MM.1S (cell line): ENCODE measurements around the gene AEBP1.

Source experiments
- DNase-seq: peaks from one replicate; pipeline ENCODE4 v3.0.0-alpha.2; 2015
- H2AFZ ChIP-seq: fragments of 300-600 bp; sonication (generic); 2 replicates; pipeline ENCODE4 v1.6.0; 2016; ENCODE audit warnings: antibody characterized with exemption, low read length
- H3F3A ChIP-seq: fragments of 300-600 bp; sonication (generic); 2 replicates; pipeline ENCODE4 v1.6.1; 2016; ENCODE audit warnings: mild to moderate bottlenecking, antibody characterized with exemption, low read length, moderate library complexity, mixed read lengths; ENCODE audit not compliant: insufficient read depth
- H3K27ac ChIP-seq: fragments of 300-600 bp; sonication (generic); 2 replicates; pipeline ENCODE4 v1.5.1; 2016; ENCODE audit warnings: mild to moderate bottlenecking, low read length
- H3K27me3 ChIP-seq: fragments of 300-600 bp; sonication (generic); replicated peaks from 2 replicates; pipeline ENCODE4 v1.6.0; 2016; ENCODE audit warnings: low read length; ENCODE audit not compliant: insufficient read depth
- H3K36me3 ChIP-seq: fragments of 300-600 bp; sonication (generic); replicated peaks from 2 replicates; pipeline ENCODE4 v1.6.1; 2016; ENCODE audit warnings: mild to moderate bottlenecking, low read length, mixed read lengths; ENCODE audit not compliant: insufficient read depth
- H3K4me1 ChIP-seq: fragments of 300-600 bp; sonication (generic); 2 replicates; pipeline ENCODE4 v1.6.1; 2016; ENCODE audit warnings: low read length, mixed read lengths
- H3K4me2 ChIP-seq: fragments of 300-600 bp; sonication (generic); 2 replicates; pipeline ENCODE4 v1.6.0; 2016; ENCODE audit warnings: low read depth, low read length
- H3K4me3 ChIP-seq: fragments of 300-600 bp; sonication (generic); 2 replicates; pipeline ENCODE4 v1.5.1; 2016; ENCODE audit warnings: low read length, mixed read lengths
- H3K79me2 ChIP-seq: fragments of 300-600 bp; sonication (generic); 2 replicates; pipeline ENCODE4 v1.6.1; 2016; ENCODE audit warnings: mixed run types, low read length, mixed read lengths
- H3K9ac ChIP-seq: fragments of 300-600 bp; sonication (generic); 2 replicates; pipeline ENCODE4 v1.6.1; 2016; ENCODE audit warnings: low read length, mixed read lengths
- H3K9me2 ChIP-seq: fragments of 300-600 bp; sonication (generic); replicated peaks from 2 replicates; pipeline ENCODE4 v1.6.1; 2016; ENCODE audit warnings: mild to moderate bottlenecking, low read length, mixed read lengths; ENCODE audit not compliant: insufficient read depth
- H3K9me3 ChIP-seq: fragments of 300-600 bp; sonication (generic); replicated peaks from 2 replicates; pipeline ENCODE4 v1.6.1; 2016; ENCODE audit warnings: mild to moderate bottlenecking, low read length, mixed read lengths; ENCODE audit not compliant: insufficient read depth
- H4K20me1 ChIP-seq: fragments of 300-600 bp; sonication (generic); 2 replicates; pipeline ENCODE4 v1.6.1; 2016; ENCODE audit warnings: mild to moderate bottlenecking, low read length, moderate library complexity, mixed read lengths; ENCODE audit not compliant: insufficient read depth
- CTCF ChIP-seq: fragments of 300-600 bp; sonication (generic); IDR thresholded peaks from 2 replicates; pipeline ENCODE4 v1.5.1; 2016; ENCODE audit warnings: antibody characterized with exemption, low read length, mixed read lengths
- EZH2 ChIP-seq: fragments of 300-600 bp; sonication (generic); optimal IDR thresholded peaks from 2 replicates; pipeline ENCODE3; 2017; ENCODE audit warnings: low read depth, mild to moderate bottlenecking, antibody characterized with exemption, low read length, mixed read lengths
- EZH2phosphoT487 ChIP-seq: fragments of 300-600 bp; sonication (generic); IDR thresholded peaks from 2 replicates; pipeline ENCODE4 v1.6.1; 2018; ENCODE audit warnings: antibody characterized with exemption, low read length

Gene AEBP1

GRCh38 chr7:44066111-44066460, 38.1 kb upstream of the AEBP1 start:
- Histone ChIP-seq H3K9ac (no peak overlapping the region), H3K4me1 (0 out of 2 replicates have a peak, but pooled peaks cover 3% of the 10 kb centered on the region), H3K27ac (no peak overlapping the region), H3K79me2 (no peaks in the 10 kb centered on the region), H2AFZ (no peak overlapping the region), H3K9me2 (no peaks in the 10 kb centered on the region), H3F3A (peaks cover 3% of the 10 kb centered on the region; the same call in 1 of the 2 replicates), H3K27me3 (no peaks in the 10 kb centered on the region), H4K20me1 (no peaks in the 10 kb centered on the region), H3K36me3 (no peaks in the 10 kb centered on the region), H3K9me3 (no peaks in the 10 kb centered on the region), H3K4me3 (no peak overlapping the region), H3K4me2 (no peak overlapping the region)
- no peak for DNase-seq
- TF ChIP-seq CTCF (no peak), EZH2 (no peak), EZH2phosphoT487 (no peak)

- no peak overlapping the region for H3K9ac ChIP-seq
- H4K20me1 ChIP-seq, result no peaks in the 10 kb centered on the region
- no peaks in the 10 kb centered on the region for H3K9me3 ChIP-seq
- H3F3A ChIP-seq, result peaks cover 8% of the 10 kb centered on the region; the same call in 1 of the 2 replicates
- H3K27ac ChIP-seq, result no peak overlapping the region
- DNase-seq, result no peak
- H3K4me2 ChIP-seq, result no peak overlapping the region
- H3K4me1 ChIP-seq, result 0 out of 2 replicates have a peak, but pooled peaks cover 3% of the 10 kb centered on the region
- no peaks in the 10 kb centered on the region for H3K36me3 ChIP-seq
- no peak overlapping the region for H2AFZ ChIP-seq
- TF ChIP-seq EZH2 (no peak), EZH2phosphoT487 (no peak), CTCF (no peak)
- no peaks in the 10 kb centered on the region for H3K79me2 ChIP-seq
- no peaks in the 10 kb centered on the region for H3K9me2 ChIP-seq
- no peaks in the 10 kb centered on the region for H3K27me3 ChIP-seq
- no peak overlapping the region for H3K4me3 ChIP-seq
Measured at GRCh38 chr7:44066494-44067063, 37.6 kb upstream of the AEBP1 start.

DNA sequence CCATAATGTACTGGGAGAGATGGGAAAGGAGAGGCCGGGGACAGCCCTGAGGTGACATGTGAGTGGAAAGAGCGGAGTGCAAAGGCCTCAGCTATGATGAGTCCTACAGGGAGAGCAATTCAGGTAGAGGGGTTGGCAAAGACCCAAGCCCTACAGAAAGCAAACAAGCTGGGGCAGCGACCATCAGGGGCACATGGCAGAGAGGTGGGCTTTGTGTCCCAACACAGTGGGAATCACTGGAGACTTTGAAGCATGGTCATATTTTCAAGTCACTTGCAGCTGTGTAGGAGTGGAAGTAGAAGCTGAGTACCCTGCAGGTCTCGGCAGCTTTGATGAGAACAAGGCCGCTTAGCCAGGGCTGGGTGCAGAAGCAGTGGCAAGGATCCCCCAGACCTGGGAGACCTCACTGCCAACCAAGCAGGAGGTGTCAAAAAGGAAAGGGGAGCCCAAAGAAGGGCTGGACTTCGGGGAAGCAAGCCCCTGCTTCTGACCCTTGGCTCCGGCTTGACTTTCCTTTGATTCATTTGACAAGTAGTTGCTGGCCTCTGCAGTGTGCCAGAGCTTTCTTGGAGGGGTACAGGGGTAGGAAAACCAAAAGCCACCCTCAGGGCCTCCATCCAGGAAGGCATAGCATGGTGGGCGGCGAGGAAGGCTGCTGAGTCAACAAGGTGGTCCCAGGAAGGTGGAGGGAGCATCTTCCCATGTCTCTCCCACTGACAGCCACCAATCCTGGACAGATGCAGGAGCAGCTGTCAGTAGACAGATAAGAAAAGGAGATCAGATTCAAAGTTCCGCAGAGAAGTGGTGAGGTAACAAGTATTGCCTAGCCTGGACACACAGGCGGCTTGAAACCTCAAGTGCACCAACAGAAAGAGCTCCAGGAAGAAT, 36.8 kb upstream of the AEBP1 start:
- no peaks in the 10 kb centered on the region for H3K79me2 ChIP-seq
- no peaks in the 10 kb centered on the region for H3K9me2 ChIP-seq
- TF ChIP-seq EZH2phosphoT487 (no peak), CTCF (no peak), EZH2 (no peak)
- no peaks in the 10 kb centered on the region for H3K27me3 ChIP-seq
- H4K20me1 ChIP-seq, result no peaks in the 10 kb centered on the region
- H3K9me3 ChIP-seq, result no peaks in the 10 kb centered on the region
- H3F3A ChIP-seq, result peaks cover 8% of the 10 kb centered on the region; the same call in 1 of the 2 replicates
- no peak overlapping the region for H2AFZ ChIP-seq
- H3K4me3 ChIP-seq, result no peak overlapping the region
- 0 out of 2 replicates have a peak, but pooled peaks cover 3% of the 10 kb centered on the region for H3K4me1 ChIP-seq
- no peaks in the 10 kb centered on the region for H3K36me3 ChIP-seq
- no peak overlapping the region for H3K4me2 ChIP-seq
- no peak for DNase-seq
- no peak overlapping the region for H3K27ac ChIP-seq
- H3K9ac ChIP-seq, result no peak overlapping the region
